Left ventricle myocardium superior (tissue), 1 donor: ENCODE measurements around the gene NEMP1. TPM values are rescaled to one million over a fixed set of nuclear protein-coding genes. Genes with fewer than 3 reads are reported as not detected.

Experiments used
- ATAC-seq: fragments of 200-7000 bp; cut with Tn5 transposase; one replicate; pipeline ENCODE4 v1.9.1; 2020; ENCODE audit warnings: mild to moderate bottlenecking, moderate library complexity
- DNase-seq: peaks from one replicate; pipeline ENCODE4 v3.0.0-alpha.2; 2020
- intact Hi-C: fragments of 100-400 bp; cut with micrococcal nuclease; formaldehyde crosslinking; loops from one replicate; pipeline ENCODE4 v1.11.0; 2022
- total RNA-seq: library from RNA; stranded (reverse); fragmentation: NEBNext Ultra II Directional; extraction: Animal tissue kit (Norgen Biotek cat#: 25700); gene quantifications from one replicate; pipeline ENCODE4 v1.2.1, GENCODE V29; 2021
- donor health status: DM: no; HTN: yes; CAD: no; lungs with severe emphysema.

NEMP1 gene
- total RNA-seq, 1 donor from 2014 or later: 3.7 TPM

GRCh38 chr12:57011438-57012424 lies 66.9 kb downstream of the NEMP1 start:
- DNase-seq (no peak), ATAC-seq (no peak)
- intact Hi-C loops: no loop called here

- intact Hi-C loops: no loop called here
- no peak for DNase-seq
- ATAC-seq: no peak
Measured at GRCh38 chr12:57010627-57011247, 67.9 kb downstream of the NEMP1 start.

GRCh38 chr12:57009949-57010626 lies 68.5 kb downstream of the NEMP1 start:
- DNase-seq (no peak), ATAC-seq (no peak)
- intact Hi-C loops: loop anchor here (5.0 kb wide), 1 partner anchor 253 kb away; no protein-coding TSS in a partner anchor

- intact Hi-C loops: loop anchor here (5.0 kb wide), 1 partner anchor 251 kb away; no protein-coding TSS in a partner anchor
- DNase-seq (no peak), ATAC-seq (no peak)
Measured at GRCh38 chr12:57008178-57008577, 70.4 kb downstream of the NEMP1 start.

GRCh38 chr12:57006809-57007475 lies 71.6 kb downstream of the NEMP1 start:
- no peak for ATAC-seq
- DNase-seq: no peak
- intact Hi-C loops: loop anchor here (5.0 kb wide), 1 partner anchor 250 kb away; no protein-coding TSS in a partner anchor

GRCh38 chr12:57005980-57006808 lies 72.4 kb downstream of the NEMP1 start, which contains the start of gene ZBTB39:
ZBTB39 (minus strand) TSS chr12:57006546; CDS start chr12:57004917, 1,629 bp downstream.
- ATAC-seq (peak; percentile 88), DNase-seq (peak; percentile 82)
- intact Hi-C loops: loop anchor here (5.0 kb wide), 1 partner anchor 249 kb away; no protein-coding TSS in a partner anchor

Other genes with a start within 250 kb of the NEMP1 start
- not detected for gene SDR9C7, start 144.4 kb downstream of the NEMP1 start, total RNA-seq
- 0.12 TPM for gene RDH16, start 121.2 kb downstream of the NEMP1 start, total RNA-seq
- 3.4 TPM for gene ZBTB39, start 72.2 kb downstream of the NEMP1 start, total RNA-seq
- not detected for gene TAC3, start 62.3 kb downstream of the NEMP1 start, total RNA-seq
- gene MYO1A, start 28.7 kb downstream of the NEMP1 start, total RNA-seq: not detected
- 10.9 TPM for gene NAB2, start 10.3 kb upstream of the NEMP1 start, total RNA-seq
- gene STAT6, start 32.6 kb upstream of the NEMP1 start, total RNA-seq: 46.1 TPM
- 108 TPM for gene LRP1, start 49.7 kb upstream of the NEMP1 start, total RNA-seq
- gene LRP1-AS, start 68.8 kb upstream of the NEMP1 start, total RNA-seq: not detected
- 1.8 TPM for gene NXPH4, start 138.0 kb upstream of the NEMP1 start, total RNA-seq
- gene SHMT2, start 150.9 kb upstream of the NEMP1 start, total RNA-seq: 33.4 TPM
- gene STAC3, start 172.4 kb upstream of the NEMP1 start, total RNA-seq: 1.4 TPM